Motor neuron (in vitro differentiated cells): Measurements from ENCODE around the gene ESR1. TPM values are rescaled to one million over a fixed set of nuclear protein-coding genes. Genes with fewer than 3 reads are reported as not detected.

Source experiments
- ATAC-seq, 8 experiments: fragments of 200-7000 bp; cut with Tn5 transposase; replicated peaks in 6 of 8; 2 replicates each; pipeline ENCODE4 v1.8.0; 2021; ENCODE audit warnings: mild to moderate bottlenecking in 8 of 8, moderate library complexity in 8 of 8
- H3K27ac ChIP-seq, 2 donors: fragments of 250-450 bp; sonication (Bioruptor Pico); 2 replicates each; pipeline ENCODE4 v1.9.0; 2021; ENCODE audit warnings: antibody characterized with exemption in 2 of 2, mild to moderate bottlenecking in 2 of 2, moderate library complexity in 1 of 2
- H3K4me1 ChIP-seq, 2 donors: fragments of 250-450 bp; sonication (Bioruptor Pico); replicated peaks in 1 of 2; 2 replicates each; pipeline ENCODE4 v1.6.1; 2021; ENCODE audit warnings: antibody characterized with exemption in 2 of 2, mild to moderate bottlenecking in 2 of 2, moderate library complexity in 1 of 2
- H3K4me3 ChIP-seq, 5 donors: fragments of 250-450 bp; sonication (Bioruptor Pico); 2 replicates each; pipeline ENCODE4 v1.9.0; 2021; ENCODE audit warnings: antibody characterized with exemption in 5 of 5, mild to moderate bottlenecking in 5 of 5, moderate library complexity in 4 of 5
- WGBS, 10 experiments: fragments of 450-650 bp; shearing (Covaris generic); methylation state at CpG; one replicate each; pipeline ENCODE4 v1.0.0; 2022; 5-methylcytosine and 5-hydroxymethylcytosine counted together
- in situ Hi-C, 9 experiments: fragments of 400-800 bp; cut with MboI; loops; one replicate each; pipeline ENCODE4 v1.15.0; 2021; ENCODE audit warnings: low sequenced_read_pairs in 9 of 9, low pct_unique_long_range_greater_than_20kb in 2 of 9; ENCODE audit not compliant: unreplicated experiment in 9 of 9
- total RNA-seq, 8 experiments: library from RNA; unstranded; fragments of 300-600 nt; gene quantifications; 2 replicates each; pipeline versions ENCODE4 v1.2.3 to v1.2.4, GENCODE V29; 2022

The ESR1 gene
- total RNA-seq = 1 to 10 TPM in 2 of 8 experiments, under 1 TPM in 6; 0.24 to 1.4 (median 0.77) TPM

DNA sequence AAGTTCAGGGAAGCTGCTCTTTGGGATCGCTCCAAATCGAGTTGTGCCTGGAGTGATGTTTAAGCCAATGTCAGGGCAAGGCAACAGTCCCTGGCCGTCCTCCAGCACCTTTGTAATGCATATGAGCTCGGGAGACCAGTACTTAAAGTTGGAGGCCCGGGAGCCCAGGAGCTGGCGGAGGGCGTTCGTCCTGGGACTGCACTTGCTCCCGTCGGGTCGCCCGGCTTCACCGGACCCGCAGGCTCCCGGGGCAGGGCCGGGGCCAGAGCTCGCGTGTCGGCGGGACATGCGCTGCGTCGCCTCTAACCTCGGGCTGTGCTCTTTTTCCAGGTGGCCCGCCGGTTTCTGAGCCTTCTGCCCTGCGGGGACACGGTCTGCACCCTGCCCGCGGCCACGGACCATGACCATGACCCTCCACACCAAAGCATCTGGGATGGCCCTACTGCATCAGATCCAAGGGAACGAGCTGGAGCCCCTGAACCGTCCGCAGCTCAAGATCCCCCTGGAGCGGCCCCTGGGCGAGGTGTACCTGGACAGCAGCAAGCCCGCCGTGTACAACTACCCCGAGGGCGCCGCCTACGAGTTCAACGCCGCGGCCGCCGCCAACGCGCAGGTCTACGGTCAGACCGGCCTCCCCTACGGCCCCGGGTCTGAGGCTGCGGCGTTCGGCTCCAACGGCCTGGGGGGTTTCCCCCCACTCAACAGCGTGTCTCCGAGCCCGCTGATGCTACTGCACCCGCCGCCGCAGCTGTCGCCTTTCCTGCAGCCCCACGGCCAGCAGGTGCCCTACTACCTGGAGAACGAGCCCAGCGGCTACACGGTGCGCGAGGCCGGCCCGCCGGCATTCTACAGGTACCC, at the start of gene ESR1:
TSS of gene ESR1 (plus strand) at position 170 of the 858 bp plus-strand sequence. CDS start at position 401, 231 bp downstream.
- in situ Hi-C loops = no loop called here
- no peak within 1 kb of the TSS for H3K27ac ChIP-seq
- ATAC-seq = peak; percentile 34 to 77 (median 70)
- peaks cover 0 to 11% of the 10 kb centered on the region in 2 donors for H3K4me1 ChIP-seq
- H3K4me3 ChIP-seq = peak within 1 kb of the TSS; percentile 19 to 41 (median 27)
- 0 to 5% (median 0%) methylated on average over 1 to 8 of the region's 73 CpGs; no CpG with 5 or more reads in 5 of the 10 experiments for WGBS, 10 experiments

DNA sequence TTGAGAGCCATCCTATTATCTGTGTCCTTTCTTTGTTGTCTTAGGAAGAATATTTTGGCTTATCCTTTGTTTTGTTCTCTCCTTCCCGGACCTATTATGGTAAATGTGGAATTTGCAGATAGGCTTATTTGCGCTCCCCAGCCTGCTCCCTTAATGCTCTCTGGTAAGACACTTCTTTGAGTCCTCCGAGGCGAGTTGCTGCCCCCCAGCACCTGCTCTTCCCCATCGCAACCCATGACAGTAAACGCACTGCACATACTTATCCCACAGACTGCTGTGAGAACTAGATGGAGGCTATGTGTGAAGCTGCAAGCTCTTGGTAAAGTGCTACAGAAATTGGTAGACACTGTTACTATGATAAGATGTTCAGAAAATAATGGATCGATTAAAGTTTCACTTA, 47.0 kb upstream of the ESR1 start:
- Histone ChIP-seq H3K4me1 (no peaks in the 10 kb centered on the region), H3K4me3 (no peak overlapping the region), H3K27ac (no peak overlapping the region)
- 67 to 100% (median 90%) methylated on average over 1 to 7 of the region's 7 CpGs for WGBS, 10 experiments
- in situ Hi-C loops = loop anchor here in 3 of 9 experiments (25.0 kb wide), 2 partner anchors 352 to 502 kb away; no protein-coding TSS in a partner anchor
- no peak for ATAC-seq

DNA sequence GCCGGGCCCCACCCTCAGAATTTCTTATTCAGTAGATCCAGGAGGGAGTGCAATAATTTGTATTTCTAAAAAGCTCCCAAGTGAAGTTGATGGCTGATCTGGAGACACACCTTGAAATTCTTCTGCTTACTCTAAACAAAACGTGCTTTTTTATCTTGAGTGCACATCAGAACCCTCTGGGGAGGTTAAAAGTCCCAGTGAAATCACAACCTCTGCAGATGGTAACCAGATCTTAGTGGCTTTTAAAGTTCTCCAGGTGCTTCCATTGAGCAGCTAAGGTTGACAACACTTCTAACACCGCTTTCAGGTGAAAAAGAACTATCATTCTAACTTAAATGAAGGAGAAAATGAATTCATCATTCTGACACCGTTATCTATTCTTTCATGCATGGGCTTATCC, 45.6 kb upstream of the ESR1 start:
- Histone ChIP-seq H3K4me1 (no peaks in the 10 kb centered on the region), H3K27ac (no peak overlapping the region), H3K4me3 (no peak overlapping the region)
- WGBS, 10 experiments = 57 to 100% (median 82%) methylated on average over 1 to 4 of the region's 4 CpGs; no CpG with 5 or more reads in 2 of the 10 experiments
- ATAC-seq = no peak
- in situ Hi-C loops = loop anchor here in 3 of 9 experiments (25.0 kb wide), 2 partner anchors 350 to 500 kb away; no protein-coding TSS in a partner anchor

DNA sequence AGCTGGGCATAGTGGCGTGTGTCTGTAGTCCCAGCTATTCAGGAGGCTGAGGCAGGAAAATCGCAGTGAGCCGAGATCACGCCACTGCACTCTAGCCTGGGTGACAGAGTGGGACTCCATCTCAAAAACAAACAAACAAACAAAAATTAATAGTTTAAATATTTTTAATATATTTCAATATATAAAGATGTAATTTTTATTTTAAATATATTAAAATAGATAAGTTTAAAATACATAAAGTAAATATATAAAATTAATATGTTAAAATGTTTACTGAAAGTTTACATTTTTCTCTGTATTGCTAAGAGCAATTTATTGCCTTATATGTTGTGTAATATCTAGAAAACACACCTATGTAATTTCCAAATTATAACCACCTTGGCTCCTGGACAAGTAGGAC, 44.7 kb upstream of the ESR1 start:
- in situ Hi-C loops = loop anchor here in 3 of 9 experiments (25.0 kb wide), 2 partner anchors 349 to 499 kb away; no protein-coding TSS in a partner anchor
- H3K27ac ChIP-seq = no peak overlapping the region
- no peak for ATAC-seq
- WGBS, 10 experiments = 87 to 100% (median 96%) methylated on average over 3 to 4 of the region's 4 CpGs; no CpG with 5 or more reads in 1 of the 10 experiments
- H3K4me1 ChIP-seq = no peaks in the 10 kb centered on the region
- no peak overlapping the region for H3K4me3 ChIP-seq

DNA sequence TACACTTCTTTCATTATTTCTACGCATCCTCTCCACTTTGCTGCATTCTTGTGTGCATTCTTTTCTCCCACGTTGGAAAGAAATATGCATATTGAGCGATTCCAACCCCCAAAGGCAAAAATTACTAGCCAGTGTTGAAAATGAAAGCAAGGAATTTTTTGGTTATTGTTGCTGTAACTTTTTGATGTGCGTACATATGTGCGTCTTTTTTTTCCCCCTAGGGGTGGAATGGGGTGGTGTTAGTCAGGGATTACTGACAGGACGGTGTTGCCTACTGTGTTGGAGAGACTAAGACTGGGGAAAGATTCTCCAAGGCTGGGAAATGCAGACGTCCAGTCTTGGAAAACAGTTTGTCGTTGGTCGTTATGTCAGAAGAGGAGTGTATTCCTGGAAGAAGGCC, 44.2 kb upstream of the ESR1 start:
- H3K4me3 ChIP-seq = no peak overlapping the region
- no peak overlapping the region for H3K27ac ChIP-seq
- 0 to 92% (median 86%) methylated on average over 3 to 9 of the region's 9 CpGs; no CpG with 5 or more reads in 1 of the 10 experiments for WGBS, 10 experiments
- in situ Hi-C loops = loop anchor here in 3 of 9 experiments (25.0 kb wide), 2 partner anchors 349 to 499 kb away; no protein-coding TSS in a partner anchor
- no peaks in the 10 kb centered on the region for H3K4me1 ChIP-seq
- peak in 3 of 8 experiments; percentile 51 to 74 (median 61) for ATAC-seq

DNA sequence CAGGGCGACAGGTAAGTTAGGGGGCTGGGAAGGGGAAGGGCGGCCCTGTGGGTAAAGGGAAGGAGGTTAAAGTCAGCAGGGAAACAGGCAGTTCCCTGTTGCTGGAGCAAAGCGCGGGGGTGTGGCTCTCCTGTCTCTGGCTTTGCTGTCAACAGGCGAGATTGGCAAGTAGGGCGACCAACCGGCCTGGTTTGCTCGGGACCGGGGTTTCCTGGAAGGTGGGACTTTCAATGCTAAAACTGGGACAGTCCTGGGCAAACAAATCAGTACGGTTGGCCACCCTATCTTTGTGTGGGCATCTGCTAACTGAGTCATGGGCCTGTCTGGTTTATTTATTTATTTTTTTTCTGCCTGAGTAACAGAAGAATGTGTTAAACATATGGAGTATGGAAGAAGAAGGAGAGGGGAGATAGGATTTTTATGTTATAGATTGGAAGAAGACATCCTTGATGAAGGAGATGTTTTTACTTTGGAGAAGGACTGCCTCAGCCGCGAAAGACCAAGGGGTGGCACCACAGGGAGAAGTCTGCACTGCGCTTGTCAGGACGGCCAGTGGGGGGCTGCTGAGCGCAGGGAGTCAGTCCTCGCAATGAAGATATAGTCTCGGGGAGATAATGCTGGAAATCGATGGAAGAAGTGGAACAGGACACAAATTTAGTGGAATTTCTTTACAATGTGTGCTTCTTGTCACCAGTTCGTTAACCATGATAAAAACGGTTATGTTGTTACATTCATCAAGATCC, 43.4 kb upstream of the ESR1 start:
- in situ Hi-C loops = loop anchor here in 3 of 9 experiments (25.0 kb wide), 2 partner anchors 348 to 498 kb away; no protein-coding TSS in a partner anchor
- no peak overlapping the region for H3K27ac ChIP-seq
- peak in 7 of 8 experiments; percentile 79 to 94 (median 82) for ATAC-seq
- H3K4me1 ChIP-seq = no peaks in the 10 kb centered on the region
- WGBS, 10 experiments = 0 to 52% (median 41%) methylated on average over 2 to 11 of the region's 20 CpGs; no CpG with 5 or more reads in 1 of the 10 experiments
- no peak overlapping the region for H3K4me3 ChIP-seq

DNA sequence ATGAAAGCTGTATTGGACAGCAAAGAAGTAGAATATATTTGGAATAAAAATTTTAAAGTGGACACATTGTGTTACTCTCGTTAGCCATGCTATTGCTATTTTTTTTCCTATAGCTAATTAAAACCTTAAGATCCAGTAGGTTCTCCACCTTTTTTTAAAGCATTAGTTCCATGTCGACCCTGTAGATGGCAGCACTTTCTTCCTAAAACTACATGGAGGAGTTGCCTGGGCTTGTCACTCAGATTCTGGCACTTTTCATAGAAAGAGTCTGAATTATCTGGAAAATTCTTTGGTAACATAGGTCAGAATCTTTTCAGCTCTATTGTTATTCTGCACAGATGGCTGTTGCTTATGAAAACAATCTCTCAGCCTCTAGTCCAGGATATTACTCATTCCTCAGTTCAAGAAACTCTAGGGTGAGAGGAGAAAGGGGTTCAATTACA, 42.0 kb upstream of the ESR1 start:
- Histone ChIP-seq H3K27ac (no peak overlapping the region), H3K4me3 (no peak overlapping the region), H3K4me1 (no peaks in the 10 kb centered on the region)
- peak in 7 of 8 experiments; percentile 3 to 58 (median 33) for ATAC-seq
- in situ Hi-C loops = loop anchor here in 3 of 9 experiments (25.0 kb wide), 2 partner anchors 347 to 497 kb away; no protein-coding TSS in a partner anchor
- 0 to 17% (median 3%) methylated on average over 1 to 2 of the region's 2 CpGs for WGBS, 10 experiments

DNA sequence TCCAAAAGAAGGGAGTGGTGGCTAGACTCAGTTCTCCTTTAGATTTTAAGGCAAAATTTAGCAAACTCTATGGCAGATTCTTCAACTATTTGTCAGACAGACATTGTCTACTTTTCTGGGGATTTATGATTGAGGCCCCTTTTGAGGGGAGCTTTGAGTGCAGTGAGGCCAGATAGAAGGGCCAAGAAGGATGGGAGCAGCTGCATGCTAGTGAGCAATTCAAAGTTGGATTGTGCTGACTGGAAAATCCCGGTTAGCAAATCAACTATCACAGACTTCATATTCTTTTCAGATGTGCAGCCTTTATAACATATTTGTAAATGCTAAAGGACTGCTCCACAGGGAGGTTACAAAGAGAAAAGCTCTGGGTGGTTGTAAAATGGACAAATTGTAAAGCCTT, 35.0 kb upstream of the ESR1 start:
- WGBS, 10 experiments = 0 to 60% (median 17%) methylated on average over 1 of the region's 1 CpG; no CpG with 5 or more reads in 6 of the 10 experiments
- ATAC-seq = no peak
- Histone ChIP-seq H3K27ac (no peak overlapping the region), H3K4me1 (no peaks in the 10 kb centered on the region), H3K4me3 (no peak overlapping the region)
- in situ Hi-C loops = loop anchor here in 3 of 9 experiments (25.0 kb wide), 2 partner anchors 340 to 490 kb away; no protein-coding TSS in a partner anchor

DNA sequence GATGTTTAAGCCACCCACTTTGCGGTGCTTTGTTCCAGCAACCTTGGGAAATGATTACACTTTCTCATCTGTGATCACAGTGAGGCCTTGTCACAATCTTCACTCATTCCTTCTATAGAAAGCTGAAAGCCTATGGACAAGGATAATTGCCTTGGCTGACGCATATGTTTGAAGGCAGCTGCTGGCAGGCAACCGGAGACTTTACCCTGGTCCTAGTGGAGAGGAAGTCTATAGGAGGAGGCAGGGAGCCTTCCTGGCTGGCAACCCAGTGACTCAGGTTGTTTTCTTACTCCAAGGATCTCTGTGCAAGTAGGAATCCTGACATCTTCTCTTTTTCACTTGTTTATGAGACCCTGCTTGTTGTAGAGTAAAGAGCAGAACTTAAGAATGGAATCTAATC, 34.1 kb upstream of the ESR1 start:
- no peak for ATAC-seq
- in situ Hi-C loops = loop anchor here in 3 of 9 experiments (25.0 kb wide), 2 partner anchors 339 to 489 kb away; no protein-coding TSS in a partner anchor
- Histone ChIP-seq H3K27ac (no peak overlapping the region), H3K4me1 (no peaks in the 10 kb centered on the region), H3K4me3 (no peak overlapping the region)
- WGBS, 10 experiments = 30 to 100% (median 76%) methylated on average over 1 to 3 of the region's 3 CpGs; no CpG with 5 or more reads in 4 of the 10 experiments

DNA sequence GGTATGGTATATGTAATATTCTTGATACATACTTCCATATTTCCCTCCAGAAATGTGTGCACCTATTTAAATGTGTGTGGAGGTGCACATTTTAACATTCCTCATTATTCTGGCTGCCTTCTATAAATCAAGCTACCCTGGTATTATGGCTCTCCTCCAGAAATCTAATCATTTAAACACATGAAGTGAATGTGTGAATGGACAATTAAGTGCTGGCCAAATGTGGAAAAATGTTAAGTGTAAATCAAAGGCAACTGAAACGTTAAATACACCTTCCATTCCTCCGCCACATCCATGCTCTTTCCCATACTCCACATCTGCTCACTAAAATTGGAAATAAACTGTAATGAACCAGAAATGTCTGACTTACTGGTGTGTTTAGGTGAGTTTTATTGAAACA, 24.9 kb upstream of the ESR1 start:
- WGBS, 10 experiments = 10 to 77% (median 60%) methylated on average over 1 to 2 of the region's 2 CpGs; no CpG with 5 or more reads in 1 of the 10 experiments
- Histone ChIP-seq H3K27ac (no peak overlapping the region), H3K4me3 (no peak overlapping the region), H3K4me1 (no peaks in the 10 kb centered on the region)
- in situ Hi-C loops = no loop called here
- ATAC-seq = no peak

DNA sequence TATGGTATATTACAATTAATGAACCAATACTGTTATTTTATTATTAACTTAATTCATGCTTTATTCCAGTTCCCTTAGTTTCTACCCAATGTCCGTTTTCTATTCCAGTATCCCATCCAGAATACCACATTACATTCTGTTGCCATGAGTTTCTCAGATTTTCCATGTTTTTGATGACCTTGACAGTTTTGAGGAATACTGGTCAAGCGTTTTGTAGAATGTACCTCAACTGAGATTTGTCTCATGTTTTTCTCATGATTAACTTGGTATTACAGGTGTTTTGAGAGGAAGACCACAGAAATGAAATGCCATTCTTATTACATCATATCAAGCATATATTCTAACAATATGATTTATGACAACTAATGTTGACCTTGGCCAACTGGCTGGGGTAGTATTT, 23.8 kb upstream of the ESR1 start:
- no peaks in the 10 kb centered on the region for H3K4me1 ChIP-seq
- in situ Hi-C loops = no loop called here
- no peak overlapping the region for H3K27ac ChIP-seq
- H3K4me3 ChIP-seq = no peak overlapping the region
- WGBS, 10 experiments = 6 to 80% (median 55%) methylated on average over 1 to 2 of the region's 2 CpGs
- ATAC-seq = no peak

DNA sequence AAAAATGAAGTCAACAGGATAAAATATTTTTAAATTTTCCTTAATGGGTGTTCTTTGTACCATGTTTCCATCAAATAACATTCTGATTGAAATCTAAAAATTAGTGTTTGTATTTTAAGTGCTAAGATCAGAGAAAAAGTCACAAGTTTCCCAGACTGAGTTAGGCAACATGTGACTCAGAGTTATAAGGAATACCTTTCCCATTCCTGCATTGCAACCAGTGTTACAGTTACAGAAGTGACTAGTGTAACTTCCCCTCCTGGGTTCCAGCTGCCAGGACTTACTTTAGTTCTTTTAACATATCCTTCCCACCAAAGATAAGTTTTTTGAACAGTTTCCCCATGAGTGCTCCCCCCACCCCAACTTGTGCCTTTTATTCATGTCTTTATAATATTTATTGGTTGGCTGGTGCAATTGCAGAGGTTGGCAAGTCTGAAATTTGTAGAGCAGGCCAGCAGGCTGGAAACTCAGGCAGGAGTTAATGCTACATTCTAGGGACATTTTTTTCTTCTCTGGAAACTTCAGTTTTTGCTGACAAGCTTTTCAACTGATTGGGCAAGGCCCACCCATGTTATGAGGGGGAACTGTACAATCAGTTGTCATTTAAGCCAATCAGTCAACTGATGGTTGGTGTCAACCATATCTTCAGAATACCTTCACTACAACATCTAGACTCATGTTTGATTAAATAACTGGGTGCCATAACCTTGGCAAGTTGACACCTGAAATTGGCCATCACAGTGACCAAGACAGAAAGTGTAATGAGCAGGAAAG, 22.9 kb upstream of the ESR1 start:
- no peaks in the 10 kb centered on the region for H3K4me1 ChIP-seq
- H3K4me3 ChIP-seq = no peak overlapping the region
- peak in 1 of 8 experiments; percentile 38 for ATAC-seq
- in situ Hi-C loops = no loop called here
- H3K27ac ChIP-seq = no peak overlapping the region
